ENCODE measurements around the gene LAMC3.

- no peak for TF ChIP-seq POLR2A (IDR thresholded peaks at IDR 0.05; ENCODE audit: low read depth, low read length)
- TF ChIP-seq POLR2AphosphoS5 (IDR thresholded peaks at IDR 0.05; ENCODE audit: low read depth, low read length): no peak
- TF ChIP-seq TAF1 (IDR thresholded peaks at IDR 0.05; ENCODE audit: borderline replicate concordance, low read depth, low read length): no peak
These were observed 69.7 kb downstream of the LAMC3 start for GRCh38 chr9:131078427-131079366.

Data from GM12892 (cell line).